ENCODE data around the gene S100A12.
A peak's percentile ranks its signal among the peaks of the same experiment; 100 is the strongest.
"Not testable (repeated sequence)": the region's sequence is repeated elsewhere in the genome, so short reads cannot be mapped to it uniquely, and the experiment has no call there.

S100A12 gene

DNA sequence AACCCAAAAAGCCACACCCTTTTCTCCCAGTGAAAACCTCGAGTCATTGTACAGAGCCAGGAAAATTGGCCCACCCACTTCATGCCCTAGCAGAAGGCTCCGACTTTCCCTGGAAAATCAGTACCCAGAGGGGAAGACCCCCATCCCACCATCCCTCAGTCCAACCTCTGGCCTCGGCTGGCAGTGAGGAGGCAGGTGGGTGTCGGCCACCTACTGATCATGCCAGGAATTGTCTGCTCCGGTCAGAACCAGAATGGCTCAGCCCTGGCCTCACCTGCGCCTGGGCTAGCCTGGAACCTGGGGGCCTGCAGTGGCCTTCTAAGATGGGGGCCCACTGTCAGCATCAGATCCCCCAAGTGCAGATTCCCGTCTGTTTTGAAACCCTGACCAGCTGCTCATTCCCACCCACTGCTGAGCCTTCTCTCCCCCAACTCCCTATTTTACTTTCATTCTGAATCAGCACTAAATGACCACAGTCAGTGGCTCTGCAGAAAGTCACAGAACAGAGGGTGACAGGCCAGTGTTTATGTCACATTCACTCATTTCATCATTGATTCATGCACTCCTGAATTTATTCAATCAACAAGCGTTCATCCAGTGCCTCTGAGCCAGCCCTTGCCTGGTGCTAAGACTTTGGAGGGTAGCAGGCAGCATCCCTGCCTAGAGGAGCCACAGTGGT is 20.8 kb downstream of the S100A12 start:
- H3K4me3 Mint-ChIP-seq = no peak overlapping the region
- H3K9me3 Mint-ChIP-seq = no peaks in the 10 kb centered on the region
- peaks cover 53% of the 10 kb centered on the region for H3K27me3 Mint-ChIP-seq
- no peak overlapping the region for H3K27ac Mint-ChIP-seq
- no peaks in the 10 kb centered on the region for H3K36me3 Mint-ChIP-seq
- peaks cover 30% of the 10 kb centered on the region for H3K4me1 Mint-ChIP-seq
- ATAC-seq = no peak

DNA sequence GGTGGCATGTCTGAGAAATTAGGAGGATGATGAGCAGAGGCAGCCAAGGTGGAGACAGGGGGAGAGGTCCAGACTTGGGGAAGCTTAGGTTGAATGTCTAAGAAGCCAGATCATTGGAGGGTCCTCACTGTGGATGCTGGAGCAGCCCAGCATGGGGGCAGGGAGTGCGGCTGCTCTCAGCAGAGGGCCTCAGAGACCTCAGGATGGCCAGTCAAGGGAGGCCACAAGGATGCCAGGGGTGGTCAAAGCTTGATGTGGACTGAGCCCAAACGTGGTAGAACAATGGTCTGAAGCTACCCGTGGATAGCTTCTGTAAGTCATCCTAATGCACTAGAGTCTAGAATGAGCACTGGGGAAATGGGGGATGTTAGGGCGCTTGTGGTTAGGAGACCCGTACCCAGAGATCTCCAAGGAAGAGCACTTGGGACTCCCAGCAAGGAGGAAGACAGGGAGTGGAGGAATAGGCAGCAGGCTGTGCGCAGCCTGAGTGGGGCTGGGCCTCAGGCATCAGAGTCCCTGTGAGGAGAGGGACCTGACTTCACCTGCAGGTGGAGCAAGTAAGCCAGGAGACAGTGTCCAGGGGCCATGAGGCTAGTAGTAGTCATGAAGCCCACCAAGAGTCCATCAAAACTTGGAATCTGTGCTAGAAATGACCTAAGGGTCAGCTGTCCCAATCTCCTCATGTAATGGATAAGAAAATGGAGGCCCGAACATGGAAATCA is 22.0 kb downstream of the S100A12 start:
- H3K27ac Mint-ChIP-seq = no peak overlapping the region
- no peaks in the 10 kb centered on the region for H3K9me3 Mint-ChIP-seq
- H3K4me3 Mint-ChIP-seq = no peak overlapping the region
- peaks cover 61% of the 10 kb centered on the region for H3K27me3 Mint-ChIP-seq
- peaks cover 27% of the 10 kb centered on the region for H3K4me1 Mint-ChIP-seq
- H3K36me3 Mint-ChIP-seq = no peaks in the 10 kb centered on the region
- no peak for ATAC-seq

DNA sequence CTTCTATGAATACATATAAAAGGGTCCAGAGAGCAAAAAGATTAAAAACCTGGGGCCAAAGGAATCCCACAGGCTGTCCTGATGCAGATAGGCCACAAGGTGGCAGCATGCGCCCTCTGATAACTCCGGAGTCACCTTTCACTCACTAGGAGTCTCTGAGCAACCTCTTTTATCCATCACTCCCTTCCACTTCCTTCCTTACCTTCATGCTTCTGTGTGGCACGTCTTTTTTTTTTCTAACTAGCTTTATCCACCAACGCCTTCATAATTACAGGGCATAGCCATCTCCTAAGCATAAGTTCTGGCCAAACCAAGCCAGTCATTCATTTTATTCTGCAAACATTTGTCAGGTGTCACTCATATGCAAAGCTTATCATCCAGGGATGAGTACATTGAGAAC is 22.9 kb downstream of the S100A12 start:
- ATAC-seq = peak; percentile 43
- H3K4me3 Mint-ChIP-seq = no peak overlapping the region
- H3K27me3 Mint-ChIP-seq = peaks cover 64% of the 10 kb centered on the region
- no peak overlapping the region for H3K27ac Mint-ChIP-seq
- peaks cover 19% of the 10 kb centered on the region for H3K4me1 Mint-ChIP-seq
- H3K36me3 Mint-ChIP-seq = no peaks in the 10 kb centered on the region
- H3K9me3 Mint-ChIP-seq = no peaks in the 10 kb centered on the region

GRCh38 chr1:153350321-153350957 is 25.0 kb downstream of the S100A12 start:
- peaks cover 21% of the 10 kb centered on the region for H3K4me1 Mint-ChIP-seq
- H3K36me3 Mint-ChIP-seq = no peaks in the 10 kb centered on the region
- ATAC-seq = no peak
- H3K27me3 Mint-ChIP-seq = peaks cover 72% of the 10 kb centered on the region
- no peak overlapping the region for H3K4me3 Mint-ChIP-seq
- H3K9me3 Mint-ChIP-seq = no peaks in the 10 kb centered on the region
- no peak overlapping the region for H3K27ac Mint-ChIP-seq

DNA sequence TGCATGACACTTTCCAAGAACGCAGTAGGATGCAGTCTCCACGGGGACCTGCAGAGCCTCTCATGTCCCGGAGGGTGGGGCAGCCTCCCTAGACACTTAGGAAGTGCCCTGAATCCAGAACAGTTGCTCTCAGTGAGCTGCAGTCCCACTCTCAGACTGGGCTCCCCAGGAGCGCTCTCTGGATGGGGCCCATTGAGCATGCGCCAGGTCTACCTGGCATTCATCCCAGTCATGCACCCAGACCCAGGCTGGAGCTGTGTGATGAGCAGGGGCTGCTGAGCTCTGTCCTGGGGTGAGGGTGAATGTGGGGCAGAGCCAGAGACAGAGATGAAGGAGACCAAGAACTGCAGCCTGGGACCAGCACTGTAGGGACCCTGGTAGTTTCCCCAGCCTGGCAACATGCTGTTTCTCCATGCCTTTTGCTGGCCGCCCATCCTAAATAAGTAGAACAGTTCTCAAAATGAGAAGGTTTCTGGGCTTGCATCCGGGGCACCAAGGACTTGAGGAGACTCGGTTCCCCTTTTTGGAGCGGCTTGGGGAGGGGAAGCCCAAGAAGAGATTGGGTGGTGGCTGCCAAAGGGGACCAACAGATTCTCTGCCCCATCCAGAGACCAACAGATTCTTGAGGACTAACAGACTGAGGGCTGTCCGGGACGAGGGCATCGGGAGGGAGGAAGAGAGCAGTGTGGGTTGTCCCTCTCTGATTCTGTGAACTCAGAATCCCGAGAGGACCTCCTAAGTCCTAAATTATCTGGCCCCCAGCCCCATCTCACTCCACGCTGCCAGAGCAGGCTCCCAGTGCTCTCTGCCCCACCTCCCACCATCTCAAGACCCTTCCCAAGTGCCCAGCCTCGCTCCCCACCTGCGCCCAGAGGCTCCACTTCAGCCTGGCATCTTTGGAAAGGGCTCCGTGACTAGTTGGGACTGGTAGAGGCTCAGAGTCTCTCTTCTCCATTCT is 25.8 kb downstream of the S100A12 start:
- H3K9me3 Mint-ChIP-seq = no peaks in the 10 kb centered on the region
- no peak overlapping the region for H3K4me3 Mint-ChIP-seq
- peaks cover 27% of the 10 kb centered on the region for H3K4me1 Mint-ChIP-seq
- H3K27ac Mint-ChIP-seq = no peak overlapping the region
- no peaks in the 10 kb centered on the region for H3K36me3 Mint-ChIP-seq
- no peak for ATAC-seq
- H3K27me3 Mint-ChIP-seq = peaks cover 71% of the 10 kb centered on the region

- Mint-ChIP-seq H3K27me3 (peaks cover 76% of the 10 kb centered on the region), H3K4me1 (peaks cover 34% of the 10 kb centered on the region), H3K9me3 (no peaks in the 10 kb centered on the region), H3K36me3 (no peaks in the 10 kb centered on the region), H3K4me3 (no peak within 1 kb of the TSS), H3K27ac (no peak within 1 kb of the TSS)
- ATAC-seq = no peak
These were observed 26.7 kb downstream of the S100A12 start, which contains the start of gene PGLYRP4 for GRCh38 chr1:153348511-153349362. Gene PGLYRP4, minus strand, starts transcription at chr1:153348841. Its CDS starts 909 bp downstream, at chr1:153347932.

GRCh38 chr1:153347856-153348255 is 27.6 kb downstream of the S100A12 start:
- no peak for ATAC-seq
- Mint-ChIP-seq H3K27ac (no peak overlapping the region), H3K36me3 (no peaks in the 10 kb centered on the region), H3K4me1 (peaks cover 39% of the 10 kb centered on the region), H3K9me3 (no peaks in the 10 kb centered on the region), H3K27me3 (peaks cover 76% of the 10 kb centered on the region), H3K4me3 (no peak overlapping the region)

GRCh38 chr1:153347049-153347448 is 28.4 kb downstream of the S100A12 start:
- H3K27ac Mint-ChIP-seq, H3K36me3 Mint-ChIP-seq, ATAC-seq, H3K9me3 Mint-ChIP-seq, H3K4me3 Mint-ChIP-seq: not testable (repeated sequence)
- H3K4me1 Mint-ChIP-seq = peaks cover 34% of the 10 kb centered on the region
- peaks cover 83% of the 10 kb centered on the region for H3K27me3 Mint-ChIP-seq

DNA sequence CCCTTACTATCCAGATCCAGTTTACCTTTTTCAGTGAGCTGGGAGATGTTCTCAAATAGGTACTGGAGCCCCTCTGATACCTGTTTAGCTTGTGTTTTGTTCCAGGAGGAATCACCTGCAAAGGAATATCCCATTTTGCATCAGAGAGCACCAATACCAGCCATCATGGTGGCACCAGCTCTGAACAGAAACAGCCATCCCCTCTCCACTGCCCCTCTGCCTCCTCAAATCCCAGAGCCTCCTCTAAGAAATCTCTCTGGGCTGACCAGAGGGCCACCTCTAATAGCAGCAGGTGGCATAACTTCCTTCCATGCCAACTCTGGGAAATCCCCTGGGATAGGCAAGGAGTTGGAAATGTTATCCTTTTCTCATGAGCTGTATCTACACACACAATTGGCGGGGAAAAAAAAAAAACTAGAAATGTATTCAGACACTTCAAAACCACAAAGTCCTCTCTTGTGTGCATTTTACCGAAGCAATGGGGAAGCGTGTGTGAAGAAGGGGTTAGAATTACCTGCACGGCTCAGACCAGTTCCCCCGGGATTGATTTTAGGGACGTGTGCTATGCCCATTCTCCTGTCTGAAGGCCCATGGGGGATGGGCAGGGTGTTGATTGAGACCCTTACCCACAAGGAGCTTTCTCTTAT is 29.2 kb downstream of the S100A12 start:
- no peaks in the 10 kb centered on the region for H3K9me3 Mint-ChIP-seq
- no peaks in the 10 kb centered on the region for H3K36me3 Mint-ChIP-seq
- no peak overlapping the region for H3K4me3 Mint-ChIP-seq
- H3K27ac Mint-ChIP-seq = no peak overlapping the region
- H3K4me1 Mint-ChIP-seq = peaks cover 34% of the 10 kb centered on the region
- peak; percentile 59 for ATAC-seq
- peaks cover 92% of the 10 kb centered on the region for H3K27me3 Mint-ChIP-seq

GRCh38 chr1:153345187-153346076 is 30.0 kb downstream of the S100A12 start:
- H3K27ac Mint-ChIP-seq = no peak overlapping the region
- peak; percentile 62 for ATAC-seq

DNA sequence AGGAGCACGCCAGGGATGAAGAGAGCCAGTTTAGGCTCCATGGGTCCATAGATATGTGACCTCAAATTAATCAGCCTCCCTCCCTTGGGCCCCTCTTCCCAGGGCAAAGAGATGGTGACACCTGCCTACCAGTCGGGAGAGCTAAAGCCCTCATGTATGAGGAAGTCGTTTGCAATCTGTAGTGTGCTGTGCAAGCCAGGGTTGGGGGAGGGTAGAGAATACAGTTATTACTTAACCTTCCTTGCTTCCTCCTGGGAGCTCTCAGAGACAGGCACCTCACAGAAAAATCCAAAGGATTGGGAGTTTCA is 30.7 kb downstream of the S100A12 start:
- Mint-ChIP-seq H3K4me1 (peaks cover 34% of the 10 kb centered on the region), H3K9me3 (no peaks in the 10 kb centered on the region), H3K36me3 (no peaks in the 10 kb centered on the region), H3K27ac (no peak overlapping the region), H3K4me3 (no peak overlapping the region), H3K27me3 (peaks cover 91% of the 10 kb centered on the region)
- no peak for ATAC-seq

More at GRCh38 chr1:153345187-153346076, 30.0 kb downstream of the S100A12 start:
- peaks cover 34% of the 10 kb centered on the region for H3K4me1 Mint-ChIP-seq
- H3K9me3 Mint-ChIP-seq = no peaks in the 10 kb centered on the region
- H3K27me3 Mint-ChIP-seq = peaks cover 98% of the 10 kb centered on the region
- no peak overlapping the region for H3K4me3 Mint-ChIP-seq
- no peaks in the 10 kb centered on the region for H3K36me3 Mint-ChIP-seq

DNA sequence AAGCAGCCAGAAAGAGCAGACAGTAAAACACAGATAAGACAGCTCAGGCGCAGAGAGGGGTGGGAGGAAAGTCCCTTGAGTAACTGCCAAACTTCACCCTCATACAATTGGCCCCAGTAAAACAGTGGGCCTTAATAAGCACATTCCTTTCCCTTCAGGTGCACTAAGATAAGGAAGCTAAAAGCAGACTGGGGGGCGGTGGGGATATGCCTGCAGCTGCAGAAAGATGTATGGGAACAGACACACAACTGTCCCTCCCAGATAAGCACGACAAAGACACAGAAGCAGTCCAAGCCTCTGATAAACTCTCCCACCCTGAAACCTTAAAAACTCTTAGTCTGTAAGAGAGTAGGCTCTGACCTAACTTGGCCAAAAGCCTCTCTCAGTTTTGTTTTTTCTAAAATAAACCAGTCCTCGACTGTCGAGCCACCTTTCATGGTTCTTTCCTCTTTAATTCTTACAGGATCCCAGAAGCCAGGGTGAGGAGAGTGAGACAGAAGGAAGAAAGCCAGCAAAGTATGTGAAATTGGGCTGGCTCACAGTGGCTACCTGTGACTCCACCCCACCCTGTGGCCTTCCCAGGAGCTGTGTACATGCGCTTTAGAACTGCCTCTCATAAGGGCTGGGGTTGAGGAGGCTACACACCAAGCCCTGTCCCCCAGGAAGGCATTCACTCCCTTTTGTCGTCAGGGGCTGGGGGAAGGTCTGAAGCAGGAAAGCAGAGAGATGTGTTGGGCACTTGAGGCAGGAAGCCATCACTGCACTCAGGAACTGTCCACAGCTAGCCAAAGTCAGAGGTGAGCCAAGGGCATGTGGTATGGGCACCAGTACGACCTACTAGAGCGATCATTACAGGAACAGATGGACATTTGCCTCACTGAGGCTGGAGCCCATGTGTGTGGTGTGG is 31.4 kb downstream of the S100A12 start:
- peaks cover 34% of the 10 kb centered on the region for H3K4me1 Mint-ChIP-seq
- no peak overlapping the region for H3K4me3 Mint-ChIP-seq
- peaks cover 86% of the 10 kb centered on the region for H3K27me3 Mint-ChIP-seq
- no peak overlapping the region for H3K27ac Mint-ChIP-seq
- ATAC-seq = no peak
- no peaks in the 10 kb centered on the region for H3K36me3 Mint-ChIP-seq
- no peaks in the 10 kb centered on the region for H3K9me3 Mint-ChIP-seq

All from stimulated activated memory B cell treated with anti-CD40 and anti-IgM and Interleukin-4, amounts not matched to agents 10 μg/mL and 1 μg/mL and 100 μg/mL, for 72 hours (primary cell).